HFF-Myc (cell line): ENCODE measurements around the gene SYT6.

ENCODE experiments used
- DNase-seq: peaks from one replicate; pipeline ENCODE4 v3.0.0-alpha.2; 2011; ENCODE audit warnings: low read depth; ENCODE audit errors: extremely low read depth
- H3K4me3 ChIP-seq: replicated peaks from 2 replicates; pipeline ENCODE4 v1.5.1; 2011; ENCODE audit warnings: low read depth, mild to moderate bottlenecking, control low read depth, low read length
- TF ChIP-seq, protein P1 (sequence below): IDR thresholded peaks from 2 replicates; pipeline ENCODE4 v1.5.1; 2012; ENCODE audit warnings: mild to moderate bottlenecking, low read depth, low read length, control low read depth; ENCODE audit errors: missing control alignments

The SYT6 gene

GRCh38 chr1:114189398-114189797 lies 35.7 kb upstream of the SYT6 start:
- H3K4me3 ChIP-seq = no peak overlapping the region
- DNase-seq = no peak
- TF ChIP-seq, protein P1, sequence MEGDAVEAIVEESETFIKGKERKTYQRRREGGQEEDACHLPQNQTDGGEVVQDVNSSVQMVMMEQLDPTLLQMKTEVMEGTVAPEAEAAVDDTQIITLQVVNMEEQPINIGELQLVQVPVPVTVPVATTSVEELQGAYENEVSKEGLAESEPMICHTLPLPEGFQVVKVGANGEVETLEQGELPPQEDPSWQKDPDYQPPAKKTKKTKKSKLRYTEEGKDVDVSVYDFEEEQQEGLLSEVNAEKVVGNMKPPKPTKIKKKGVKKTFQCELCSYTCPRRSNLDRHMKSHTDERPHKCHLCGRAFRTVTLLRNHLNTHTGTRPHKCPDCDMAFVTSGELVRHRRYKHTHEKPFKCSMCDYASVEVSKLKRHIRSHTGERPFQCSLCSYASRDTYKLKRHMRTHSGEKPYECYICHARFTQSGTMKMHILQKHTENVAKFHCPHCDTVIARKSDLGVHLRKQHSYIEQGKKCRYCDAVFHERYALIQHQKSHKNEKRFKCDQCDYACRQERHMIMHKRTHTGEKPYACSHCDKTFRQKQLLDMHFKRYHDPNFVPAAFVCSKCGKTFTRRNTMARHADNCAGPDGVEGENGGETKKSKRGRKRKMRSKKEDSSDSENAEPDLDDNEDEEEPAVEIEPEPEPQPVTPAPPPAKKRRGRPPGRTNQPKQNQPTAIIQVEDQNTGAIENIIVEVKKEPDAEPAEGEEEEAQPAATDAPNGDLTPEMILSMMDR = no peak

DNA sequence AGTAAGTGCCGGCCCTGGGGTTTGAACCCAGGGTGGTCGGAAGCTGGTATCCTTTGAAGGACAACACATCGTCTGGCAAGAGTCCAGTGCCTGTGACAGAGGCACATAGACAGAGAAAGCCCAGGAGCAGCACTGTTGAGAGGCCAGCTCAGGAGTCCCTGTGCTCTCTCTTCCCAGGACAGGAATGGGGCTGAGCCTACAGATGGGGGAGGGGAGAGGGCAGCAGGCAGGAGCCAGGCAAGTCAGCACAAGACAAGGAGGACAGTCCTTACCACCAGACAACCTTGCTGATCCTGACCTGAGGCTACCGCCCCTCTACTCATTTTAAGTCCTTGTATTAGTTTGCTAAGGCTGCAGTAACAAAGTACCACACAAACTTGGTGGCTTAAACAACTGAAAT lies 27.7 kb upstream of the SYT6 start:
- TF ChIP-seq, protein P1 = no peak
- DNase-seq = no peak
- H3K4me3 ChIP-seq = no peak overlapping the region

DNA sequence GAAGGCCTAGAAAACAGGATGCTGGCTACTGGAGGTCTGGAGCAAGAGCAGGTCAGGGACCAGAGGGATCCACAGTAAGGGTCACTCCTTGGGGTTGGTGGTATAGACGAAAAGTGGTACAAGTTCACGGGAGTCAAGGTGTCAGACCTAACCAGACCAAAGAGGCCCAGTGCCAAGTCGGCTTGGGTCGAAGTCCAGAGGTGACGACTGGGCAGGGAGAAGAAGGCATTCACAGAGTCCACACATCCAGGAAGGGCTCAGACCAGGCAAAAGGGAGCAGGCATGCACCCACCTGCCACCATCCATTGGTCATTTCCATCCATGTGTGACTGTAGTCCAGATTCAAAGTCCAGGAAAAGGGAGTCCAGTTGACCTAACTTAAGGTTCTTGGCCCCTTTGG lies 27.1 kb upstream of the SYT6 start:
- H3K4me3 ChIP-seq = no peak overlapping the region
- DNase-seq = no peak
- TF ChIP-seq, protein P1 = no peak

GRCh38 chr1:114178936-114179335 lies 25.3 kb upstream of the SYT6 start:
- DNase-seq = no peak
- H3K4me3 ChIP-seq = no peak overlapping the region
- TF ChIP-seq, protein P1 = no peak

DNA sequence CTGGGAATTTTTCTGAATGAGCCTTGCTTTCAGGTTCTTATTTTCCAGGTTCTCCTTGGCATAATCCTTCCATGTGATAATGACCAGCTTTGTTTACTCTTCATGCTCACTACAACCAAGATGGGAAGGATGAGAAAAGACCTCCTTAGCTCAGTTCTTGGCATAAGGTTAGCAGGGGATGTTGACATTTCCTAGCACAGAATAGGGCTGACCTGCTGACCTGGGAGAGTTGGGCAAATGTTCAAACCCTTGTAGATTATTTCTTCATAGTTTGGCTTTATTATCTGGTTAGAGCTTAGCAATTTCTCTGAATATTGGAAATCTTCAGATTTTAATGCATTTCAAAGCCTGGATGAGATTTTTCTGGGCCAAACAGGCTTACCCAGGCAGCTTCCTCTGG lies 23.6 kb upstream of the SYT6 start:
- TF ChIP-seq, protein P1 = no peak
- no peak for DNase-seq
- H3K4me3 ChIP-seq = no peak overlapping the region

DNA sequence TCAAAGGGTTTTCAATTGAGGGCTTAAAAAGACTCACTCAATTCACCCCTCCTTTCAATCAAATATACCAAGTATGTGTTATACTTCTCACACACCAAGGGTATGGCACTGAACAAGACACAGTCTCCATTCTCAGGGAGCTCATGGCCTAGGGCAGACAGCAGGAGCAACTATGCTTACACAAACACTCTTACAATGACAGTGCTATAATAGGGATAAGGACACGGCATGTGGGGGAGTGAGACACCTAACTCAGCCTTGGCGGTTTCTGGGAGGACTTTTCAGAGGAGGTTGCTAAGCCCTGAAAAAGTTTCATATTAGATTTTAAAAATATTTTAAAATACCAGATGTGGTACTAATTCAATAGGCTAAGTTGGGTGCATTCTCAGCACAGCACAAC lies 22.7 kb upstream of the SYT6 start:
- DNase-seq = no peak
- H3K4me3 ChIP-seq = no peak overlapping the region

DNA sequence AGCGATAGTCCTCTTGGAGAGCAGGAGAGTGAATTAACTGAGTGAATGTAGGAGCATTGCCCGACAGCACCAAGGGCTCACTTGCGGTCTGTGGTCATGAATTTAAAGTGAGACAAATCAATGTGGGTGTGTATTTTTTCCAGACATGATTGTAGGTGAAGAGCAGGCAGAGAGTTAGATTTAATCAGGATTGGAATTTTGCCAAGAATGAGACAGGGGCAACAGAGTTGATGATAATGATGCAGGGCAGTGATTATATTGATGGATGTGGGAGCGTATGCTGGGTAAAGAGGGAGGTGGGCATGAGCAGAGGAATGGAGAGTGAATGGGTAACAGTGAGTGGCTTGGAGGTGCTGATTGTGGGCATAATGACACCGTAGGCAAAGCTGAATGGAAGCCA lies 20.0 kb upstream of the SYT6 start:
- no peak for DNase-seq
- TF ChIP-seq, protein P1 = no peak
- no peak overlapping the region for H3K4me3 ChIP-seq

More for the DNA sequence above, 22.7 kb upstream of the SYT6 start:
- TF ChIP-seq, protein P1 = no peak
